Sigmoid colon (tissue), 7 donors: ENCODE results near the gene CSH2. TPM values are rescaled to one million over a fixed set of nuclear protein-coding genes. Genes with fewer than 3 reads are reported as not detected.
"Not testable (repeated sequence)": the region's sequence is repeated elsewhere in the genome, so short reads cannot be mapped to it uniquely, and the experiment has no call there.

Source experiments
- DNase-seq: peaks from one replicate; pipeline ENCODE4 v3.0.0-alpha.2; 2019
- H3K27ac ChIP-seq, 4 donors: fragments of 200-600 bp; sonication (generic); one replicate each; pipeline ENCODE4 v1.5.1; 2016 to 2019; ENCODE audit warnings: mild to moderate bottlenecking in 1 of 4
- H3K27me3 ChIP-seq, 3 donors: fragments of 200-600 bp; sonication (generic); one replicate each; pipeline ENCODE4 v1.5.1; 2019; ENCODE audit warnings: mild to moderate bottlenecking in 1 of 3
- H3K36me3 ChIP-seq, 4 donors: fragments of 200-600 bp; sonication (generic); one replicate each; pipeline ENCODE4 v1.5.1; 2016 to 2019
- H3K4me1 ChIP-seq, 4 donors: fragments of 200-600 bp; sonication (generic); one replicate each; pipeline ENCODE4 v1.5.1; 2017 to 2019
- H3K4me3 ChIP-seq, 4 donors: fragments of 200-600 bp; sonication (generic); one replicate each; pipeline ENCODE4 v1.5.1; 2017 to 2019; ENCODE audit warnings: mild to moderate bottlenecking in 2 of 4, moderate library complexity in 1 of 4
- H3K9me3 ChIP-seq, 4 donors: fragments of 200-600 bp in 3 of 4; sonication (generic) in 3 of 4; one replicate each; pipeline versions ENCODE4 v1.5.1 to v1.6.1; 2013 to 2019
- EP300 ChIP-seq, 4 donors: sonication (generic); formaldehyde crosslinking; IDR thresholded peaks; one replicate each; pipeline ENCODE4 v1.6.1; 2017; ENCODE audit warnings: antibody characterized with exemption in 4 of 4
- POLR2A ChIP-seq, 2 donors: fragments of 450-650 bp; IDR thresholded peaks; one replicate each; pipeline ENCODE4 v1.6.1; 2016; ENCODE audit warnings: antibody characterized with exemption in 2 of 2, mild to moderate bottlenecking in 2 of 2, moderate library complexity in 2 of 2
- POLR2AphosphoS5 ChIP-seq, 4 donors: sonication (generic); formaldehyde crosslinking; IDR thresholded peaks; one replicate each; pipeline ENCODE4 v1.6.1; 2017; ENCODE audit warnings: antibody characterized with exemption in 4 of 4
- WGBS, 2 donors: extraction: QIAGEN DNeasy Blood & Tissue Kit; methylation state at CpG; one replicate each; pipeline ENCODE4 v1.1.7; 2013; 5-methylcytosine and 5-hydroxymethylcytosine counted together
- intact Hi-C: fragments of 100-400 bp; cut with DNase I; formaldehyde crosslinking; loops from one replicate; pipeline ENCODE4 v1.15.1; 2023
- polyA plus RNA-seq, 3 donors: library from polyadenylated mRNA; stranded (reverse); fragments of 200-250 nt; gene quantifications; one replicate each; pipeline ENCODE4 v1.2.3, GENCODE V29; 2013
- total RNA-seq, 4 donors: library from RNA; depleted of rRNA; stranded (reverse); fragments of >200 nt; gene quantifications; one replicate each; pipeline ENCODE4 v1.1.0, GENCODE V29; 2016
- TF ChIP-seq, protein P1 (sequence below), 4 experiments: fragments of 450-650 bp in 3 of 4; fragments of 200-600 bp in 1 of 4; IDR thresholded peaks; one replicate each; pipeline ENCODE4 v1.5.1; 2016 to 2019; ENCODE audit warnings: antibody characterized with exemption in 4 of 4, mild to moderate bottlenecking in 3 of 4, moderate library complexity in 2 of 4
- donor health status: healthy with polysubstance abuse.
- donor health status: Bipolar disorder and iron deficiency.
- donor health status: healthy.

CSH2 gene
- total and polyA plus RNA-seq, 7 donors, result not detected

DNA sequence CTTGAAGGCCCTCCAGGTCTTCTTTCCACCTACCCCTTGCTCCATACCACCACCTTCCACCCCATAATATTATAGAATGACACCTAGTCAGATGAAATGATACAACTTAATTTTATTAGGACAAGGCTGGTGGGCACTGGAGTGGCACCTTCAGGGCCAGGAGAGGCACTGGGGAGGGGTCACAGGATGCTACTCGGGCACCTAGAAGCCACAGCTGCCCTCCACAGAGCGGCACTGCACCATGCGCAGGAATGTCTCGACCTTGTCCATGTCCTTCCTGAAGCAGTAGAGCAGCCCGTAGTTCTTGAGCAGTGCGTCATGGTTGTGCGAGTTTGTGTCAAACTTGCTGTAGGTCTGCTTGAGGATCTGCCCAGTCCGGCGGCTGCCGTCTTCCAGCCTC, 21.3 kb upstream of the CSH2 start:
- H3K36me3 ChIP-seq, DNase-seq, H3K27me3 ChIP-seq, H3K4me1 ChIP-seq, H3K4me3 ChIP-seq, H3K27ac ChIP-seq, H3K9me3 ChIP-seq, intact Hi-C loops: not testable (repeated sequence)
- WGBS, 2 donors, result 91 to 92% methylated on average over 10 of the region's 10 CpGs

DNA sequence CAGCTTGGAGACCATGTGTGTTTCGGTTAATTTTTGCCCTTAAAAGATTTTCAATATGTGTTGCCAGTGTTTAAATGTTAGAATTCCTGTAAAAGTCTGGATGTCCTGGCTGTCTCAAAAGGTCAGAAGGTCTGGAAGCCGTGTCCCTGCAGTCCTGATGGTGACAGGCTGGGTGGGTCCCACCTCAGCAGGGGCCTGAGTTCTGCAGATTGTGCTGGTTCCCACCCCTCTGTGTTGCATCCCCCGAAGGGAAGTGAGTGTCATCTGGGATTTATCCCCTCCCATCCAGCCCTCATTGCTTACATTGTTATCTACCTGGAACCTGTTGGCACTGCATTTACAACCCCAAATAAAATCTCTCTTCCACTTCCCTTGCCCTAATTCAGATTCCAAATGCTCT, 20.5 kb upstream of the CSH2 start:
- DNase-seq, H3K36me3 ChIP-seq, H3K9me3 ChIP-seq, H3K27me3 ChIP-seq, intact Hi-C loops, H3K27ac ChIP-seq, H3K4me1 ChIP-seq, H3K4me3 ChIP-seq: not testable (repeated sequence)
- WGBS, 2 donors, result 47 to 70% methylated on average over 3 of the region's 3 CpGs

DNA sequence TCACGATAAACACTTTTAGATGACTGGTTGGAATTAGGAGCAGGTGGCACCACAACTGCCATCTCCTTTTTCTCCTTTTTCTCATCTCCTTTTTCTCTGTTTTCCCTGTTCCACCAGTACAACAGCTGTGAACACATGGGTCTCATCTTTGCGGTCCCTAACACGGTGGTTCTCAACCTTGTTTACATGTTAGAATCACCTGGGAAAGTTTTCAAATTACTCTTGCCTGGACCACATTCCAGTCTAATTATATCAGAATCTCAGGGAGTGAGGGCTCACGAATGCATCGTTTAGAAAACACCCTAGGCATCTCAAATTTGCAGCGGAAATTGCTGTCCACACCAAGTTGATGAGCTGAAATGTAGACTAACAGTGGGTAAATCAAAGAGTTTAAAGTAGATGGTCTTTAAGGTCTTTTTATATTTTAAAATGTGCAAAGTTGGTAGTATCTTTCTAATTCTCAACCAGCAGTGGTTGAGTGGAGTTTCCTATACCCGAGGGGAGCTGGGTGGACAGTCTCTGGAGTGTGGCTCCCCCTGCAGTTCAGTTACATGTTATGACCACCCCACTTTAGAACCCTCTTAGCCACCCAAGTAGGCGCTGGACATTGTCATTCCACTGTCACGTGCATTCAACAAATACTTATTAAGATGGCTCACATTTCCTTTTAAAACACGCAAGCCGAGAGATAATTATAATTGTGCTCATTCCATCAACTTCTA, 19.0 kb upstream of the CSH2 start:
- H3K36me3 ChIP-seq, H3K9me3 ChIP-seq, intact Hi-C loops, H3K4me3 ChIP-seq, H3K27me3 ChIP-seq, H3K27ac ChIP-seq, H3K4me1 ChIP-seq, DNase-seq: not testable (repeated sequence)
- WGBS, 2 donors, result 60 to 75% methylated on average over 11 of the region's 11 CpGs

DNA sequence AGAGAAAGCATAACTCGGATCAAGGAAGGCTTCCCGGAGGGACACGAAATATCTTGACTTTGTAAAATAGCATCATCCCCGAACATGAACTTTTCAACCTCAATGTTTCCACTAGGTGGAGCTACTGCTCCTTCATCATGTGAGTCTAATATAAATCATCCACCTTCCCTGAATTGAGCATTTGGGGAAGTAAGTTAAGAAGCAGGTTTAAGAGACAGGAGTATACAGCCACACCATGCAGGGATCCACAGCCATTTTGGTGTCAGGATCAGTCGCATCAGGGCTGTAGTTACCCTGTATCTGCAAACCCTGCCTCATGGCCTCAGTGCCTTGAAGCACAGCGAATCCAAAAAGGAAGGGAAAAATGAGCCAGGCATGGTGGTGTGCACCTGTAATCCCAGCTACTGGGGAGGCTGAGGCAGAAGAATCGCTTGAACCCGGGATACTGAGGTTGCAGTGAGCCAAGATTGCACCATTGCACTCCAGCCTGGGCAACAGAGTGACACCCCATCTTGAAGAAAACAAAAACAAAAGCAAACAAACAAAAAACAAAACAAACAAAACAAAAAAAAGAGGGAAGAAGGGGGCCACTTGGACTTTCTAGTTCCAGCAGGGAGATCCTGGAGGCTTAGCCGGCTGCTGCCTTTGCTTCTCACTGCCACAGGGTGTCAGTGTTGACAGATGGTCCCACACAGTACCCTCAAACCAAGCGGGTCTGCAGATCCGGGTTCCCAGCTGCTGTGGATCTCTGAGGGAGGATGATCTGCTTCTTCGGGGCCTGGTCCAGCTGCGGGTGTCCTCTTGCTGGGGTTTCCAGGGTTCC, 15.8 kb upstream of the CSH2 start:
- H3K27me3 ChIP-seq, H3K4me3 ChIP-seq, DNase-seq, H3K36me3 ChIP-seq, H3K27ac ChIP-seq, intact Hi-C loops, H3K9me3 ChIP-seq, H3K4me1 ChIP-seq: not testable (repeated sequence)
- WGBS, 2 donors, result 29 to 32% methylated on average over 13 of the region's 13 CpGs
- TF ChIP-seq, protein P1, sequence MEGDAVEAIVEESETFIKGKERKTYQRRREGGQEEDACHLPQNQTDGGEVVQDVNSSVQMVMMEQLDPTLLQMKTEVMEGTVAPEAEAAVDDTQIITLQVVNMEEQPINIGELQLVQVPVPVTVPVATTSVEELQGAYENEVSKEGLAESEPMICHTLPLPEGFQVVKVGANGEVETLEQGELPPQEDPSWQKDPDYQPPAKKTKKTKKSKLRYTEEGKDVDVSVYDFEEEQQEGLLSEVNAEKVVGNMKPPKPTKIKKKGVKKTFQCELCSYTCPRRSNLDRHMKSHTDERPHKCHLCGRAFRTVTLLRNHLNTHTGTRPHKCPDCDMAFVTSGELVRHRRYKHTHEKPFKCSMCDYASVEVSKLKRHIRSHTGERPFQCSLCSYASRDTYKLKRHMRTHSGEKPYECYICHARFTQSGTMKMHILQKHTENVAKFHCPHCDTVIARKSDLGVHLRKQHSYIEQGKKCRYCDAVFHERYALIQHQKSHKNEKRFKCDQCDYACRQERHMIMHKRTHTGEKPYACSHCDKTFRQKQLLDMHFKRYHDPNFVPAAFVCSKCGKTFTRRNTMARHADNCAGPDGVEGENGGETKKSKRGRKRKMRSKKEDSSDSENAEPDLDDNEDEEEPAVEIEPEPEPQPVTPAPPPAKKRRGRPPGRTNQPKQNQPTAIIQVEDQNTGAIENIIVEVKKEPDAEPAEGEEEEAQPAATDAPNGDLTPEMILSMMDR (IDR thresholded peaks at IDR 0.05), result peak in 1 of 4 experiments; percentile 26

DNA sequence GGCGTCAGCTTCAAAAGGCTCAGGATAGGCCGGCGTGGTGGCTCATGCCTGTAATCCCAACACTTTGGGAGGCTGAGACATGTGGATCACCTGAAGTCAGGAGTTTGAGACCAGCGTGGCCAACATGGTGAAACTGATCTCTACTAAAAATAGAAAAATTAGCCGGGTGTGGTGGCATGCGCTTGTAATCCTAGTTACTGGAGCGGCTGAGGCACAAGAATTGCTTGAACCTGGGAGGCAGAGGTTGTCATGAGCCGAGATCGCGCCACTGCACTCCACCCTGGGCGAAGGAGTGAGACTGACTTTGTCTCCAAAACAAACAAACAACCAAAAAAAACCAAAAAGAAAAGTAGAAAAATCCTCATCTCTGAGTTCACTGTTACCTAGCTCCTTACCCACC, 11.6 kb upstream of the CSH2 start:
- intact Hi-C loops, H3K4me3 ChIP-seq: not testable (repeated sequence)
- 77 to 92% methylated on average over 11 of the region's 11 CpGs for WGBS, 2 donors

DNA sequence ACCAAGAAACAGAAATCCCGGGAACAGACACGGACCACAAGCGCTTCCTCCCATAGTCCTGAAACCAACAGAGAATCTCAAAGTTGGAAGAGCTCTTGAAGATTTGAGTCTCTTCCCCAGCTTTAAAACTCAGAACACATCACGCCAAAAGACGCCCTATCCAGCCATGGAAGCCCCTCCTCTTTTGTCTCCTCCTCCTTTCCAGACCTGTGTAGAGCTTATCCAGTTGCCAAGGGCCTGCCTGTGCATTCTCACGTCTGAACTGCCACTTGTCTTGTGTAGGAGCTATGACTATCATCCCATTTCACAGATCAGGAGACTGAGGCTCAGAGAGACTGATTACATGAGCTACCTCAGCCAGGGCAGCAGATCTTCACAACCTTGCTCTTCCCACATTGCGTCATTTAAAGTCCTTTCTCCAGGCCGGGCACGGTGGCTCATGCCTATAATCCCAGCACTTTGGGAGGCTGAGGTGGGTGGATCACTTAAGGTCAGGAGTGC, 9.2 kb upstream of the CSH2 start:
- H3K27ac ChIP-seq, H3K4me1 ChIP-seq, DNase-seq, H3K4me3 ChIP-seq, H3K36me3 ChIP-seq, H3K27me3 ChIP-seq, H3K9me3 ChIP-seq, intact Hi-C loops: not testable (repeated sequence)
- 72 to 84% methylated on average over 9 of the region's 9 CpGs for WGBS, 2 donors
- TF ChIP-seq, protein P1 (IDR thresholded peaks at IDR 0.05), result peak in 1 of 4 experiments; percentile 2

More for the DNA sequence above, 11.6 kb upstream of the CSH2 start:
- not testable (repeated sequence) for H3K27ac ChIP-seq, H3K36me3 ChIP-seq, H3K9me3 ChIP-seq, H3K27me3 ChIP-seq, H3K4me1 ChIP-seq, DNase-seq

DNA sequence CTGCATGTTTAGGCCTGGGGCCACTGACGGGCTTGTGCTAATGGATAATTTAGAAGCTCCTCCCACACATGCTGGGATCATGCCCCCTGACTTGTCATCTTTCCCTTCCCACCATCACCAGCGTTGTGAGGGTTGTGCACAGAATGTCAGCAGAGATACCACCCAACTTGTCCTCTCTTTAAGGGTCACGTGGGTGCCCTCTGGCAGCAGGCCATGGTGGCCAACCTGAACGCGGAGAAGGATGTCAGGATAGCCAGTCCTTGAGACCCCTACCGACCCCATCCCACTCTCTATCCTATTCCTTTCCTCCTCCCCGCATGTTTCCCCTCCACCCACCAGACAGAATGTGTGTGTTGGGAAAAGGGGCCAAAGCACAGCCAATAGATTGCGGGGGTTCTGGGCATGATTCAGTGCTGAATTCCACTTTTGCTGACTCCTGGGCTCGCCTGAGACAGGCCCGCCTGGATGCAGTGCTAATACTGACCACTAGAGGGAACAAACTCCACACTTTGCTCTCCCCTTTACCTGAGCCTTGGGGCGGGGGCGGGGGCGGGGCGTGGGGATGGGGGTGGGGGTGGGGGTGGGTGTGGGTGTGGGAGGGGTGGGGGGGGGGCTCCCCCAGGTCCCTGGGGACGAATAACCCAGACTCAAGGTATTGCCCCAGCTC, 8.6 kb upstream of the CSH2 start, which contains the start of gene GH2:
TSS of gene GH2 (minus strand) at position 10 of the 667 bp plus-strand sequence. CDS start 143 bp downstream, outside the sequence.
- TF ChIP-seq EP300 (IDR thresholded peaks at IDR 0.05) (no peak), POLR2AphosphoS5 (IDR thresholded peaks at IDR 0.05) (no peak), POLR2A (IDR thresholded peaks at IDR 0.05) (no peak)
- TF ChIP-seq, protein P1 (IDR thresholded peaks at IDR 0.05), result peak in 3 of 4 experiments; percentile 16 to 45 (median 36)
- Histone ChIP-seq H3K27me3 (peaks cover 0 to 5% (median 0%) of the 10 kb centered on the region in 3 donors), H3K27ac (no peak within 1 kb of the TSS), H3K4me1 (no peaks in the 10 kb centered on the region), H3K36me3 (no peaks in the 10 kb centered on the region), H3K9me3 (no peaks in the 10 kb centered on the region), H3K4me3 (no peak within 1 kb of the TSS)
- 32 to 39% methylated on average over 15 of the region's 15 CpGs for WGBS, 2 donors
- no peak for DNase-seq
- intact Hi-C loops, result no loop called here

DNA sequence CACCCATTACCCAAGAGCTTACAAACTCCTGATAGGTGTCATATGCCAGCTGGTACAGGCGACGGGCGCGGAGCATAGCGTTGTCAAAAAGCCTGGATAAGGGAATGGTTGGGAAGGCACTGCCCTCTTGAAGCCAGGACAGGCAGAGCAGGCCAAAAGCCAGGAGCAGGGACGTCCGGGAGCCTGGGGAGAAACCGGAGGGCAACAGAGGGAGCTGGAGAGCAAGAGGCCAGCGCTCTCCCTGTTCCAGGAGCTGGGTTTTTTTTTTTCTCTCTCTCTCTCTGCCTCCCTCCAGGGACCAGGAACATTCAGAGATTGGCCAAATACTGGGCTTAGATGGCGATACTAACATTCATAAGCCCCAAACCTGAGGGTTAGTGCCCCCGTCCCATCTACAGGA, 7.9 kb upstream of the CSH2 start:
- H3K27ac ChIP-seq, H3K4me1 ChIP-seq, H3K27me3 ChIP-seq, H3K36me3 ChIP-seq, H3K4me3 ChIP-seq, intact Hi-C loops, H3K9me3 ChIP-seq, DNase-seq: not testable (repeated sequence)
- 55 to 67% methylated on average over 11 of the region's 11 CpGs for WGBS, 2 donors
